ENCODE measurements around the gene ENTHD1. TPM values are rescaled to one million over a fixed set of nuclear protein-coding genes. Genes with fewer than 3 reads are reported as not detected.

ENTHD1 gene
- total RNA-seq, 4 donors from 2014 or later, result not detected

GRCh38 chr22:39939830-39940229, 46.3 kb upstream of the ENTHD1 start:
- H3K4me3 ChIP-seq (ENCODE audit: low read depth, poor library complexity, severe bottlenecking), result no peak overlapping the region
- WGBS, 2 donors, result 97 to 98% methylated on average over 3 of the region's 3 CpGs
- TF ChIP-seq CTCF (IDR thresholded peaks at IDR 0.05), result no peak
- no peak for TF ChIP-seq POLR2A (IDR thresholded peaks at IDR 0.05)
- intact Hi-C loops (cut with DNase I; ENCODE audit: low total_unique reads), result no loop called here
- no peak for DNase-seq (ENCODE audit: low spot score in 2 of 2)

- no peak for TF ChIP-seq POLR2A (IDR thresholded peaks at IDR 0.05)
- no peak for TF ChIP-seq CTCF (IDR thresholded peaks at IDR 0.05)
- intact Hi-C loops (cut with DNase I; ENCODE audit: low total_unique reads), result no loop called here
- peak in 1 of 2 donors; percentile 80 for DNase-seq (ENCODE audit: low spot score in 2 of 2)
- WGBS, 2 donors, result 60 to 65% methylated on average over 14 of the region's 14 CpGs
- no peak overlapping the region for H3K4me3 ChIP-seq (ENCODE audit: low read depth, poor library complexity, severe bottlenecking)
Observed at GRCh38 chr22:39938509-39939111, 45.0 kb upstream of the ENTHD1 start.

- intact Hi-C loops (cut with DNase I; ENCODE audit: low total_unique reads), result no loop called here
Observed at GRCh38 chr22:39937906-39938305, 44.3 kb upstream of the ENTHD1 start.

GRCh38 chr22:39936523-39937145, 43.1 kb upstream of the ENTHD1 start:
- WGBS, 2 donors, result 72 to 73% methylated on average over 6 of the region's 6 CpGs
- DNase-seq (ENCODE audit: low spot score in 2 of 2), result no peak
- no peak for TF ChIP-seq POLR2A (IDR thresholded peaks at IDR 0.05)
- no peak for TF ChIP-seq CTCF (IDR thresholded peaks at IDR 0.05)
- intact Hi-C loops (cut with DNase I; ENCODE audit: low total_unique reads), result no loop called here
- no peak overlapping the region for H3K4me3 ChIP-seq (ENCODE audit: low read depth, poor library complexity, severe bottlenecking)

More at GRCh38 chr22:39937906-39938305, 44.3 kb upstream of the ENTHD1 start:
- no peak for TF ChIP-seq CTCF (IDR thresholded peaks at IDR 0.05)
- no peak for TF ChIP-seq POLR2A (IDR thresholded peaks at IDR 0.05)
- H3K4me3 ChIP-seq (ENCODE audit: low read depth, poor library complexity, severe bottlenecking), result no peak overlapping the region
- WGBS, 2 donors, result 70 to 80% methylated on average over 3 of the region's 3 CpGs
- DNase-seq (ENCODE audit: low spot score in 2 of 2), result peak in 1 of 2 donors; percentile 42

GRCh38 chr22:39935612-39936011, 42.1 kb upstream of the ENTHD1 start:
- H3K4me3 ChIP-seq (ENCODE audit: low read depth, poor library complexity, severe bottlenecking), result no peak overlapping the region
- TF ChIP-seq CTCF (IDR thresholded peaks at IDR 0.05) (no peak), POLR2A (IDR thresholded peaks at IDR 0.05) (no peak)
- peak in 1 of 2 donors; percentile 58 for DNase-seq (ENCODE audit: low spot score in 2 of 2)
- WGBS, 2 donors, result 71 to 73% methylated on average over 6 of the region's 6 CpGs
- intact Hi-C loops (cut with DNase I; ENCODE audit: low total_unique reads), result no loop called here
